K562 (cell line): ENCODE results near the gene SMG5. TPM values are rescaled to one million over a fixed set of nuclear protein-coding genes. Genes with fewer than 3 reads are reported as not detected.

Source experiments
- ARHGAP35 ChIP-seq: fragments of 450-650 bp; IDR thresholded peaks from 2 replicates; pipeline ENCODE4 v1.6.1; 2018; ENCODE audit not compliant: partially characterized antibody
- CGGBP1 ChIP-seq: fragments of 250-450 bp; sonication (Bioruptor Pico); IDR thresholded peaks from 2 replicates; pipeline ENCODE4 v1.9.0; 2021; ENCODE audit warnings: mild to moderate bottlenecking
- FOXA1 ChIP-seq: fragments of 450-650 bp; IDR thresholded peaks from 2 replicates; pipeline ENCODE4 v1.6.1; 2016; ENCODE audit warnings: mild to moderate bottlenecking, borderline replicate concordance
- KHSRP ChIP-seq: fragments of 450-650 bp; IDR thresholded peaks from 2 replicates; pipeline ENCODE4 v1.6.1; 2017
- NKRF ChIP-seq: fragments of 450-650 bp; IDR thresholded peaks from 2 replicates; pipeline ENCODE4 v1.6.1; 2016; ENCODE audit warnings: borderline replicate concordance
- PHTF2 ChIP-seq: fragments of 250-450 bp; sonication (Bioruptor Pico); IDR thresholded peaks from 2 replicates; pipeline ENCODE4 v1.5.0; 2021; ENCODE audit warnings: mild to moderate bottlenecking
- PRMT5 ChIP-seq: sonication (generic); formaldehyde crosslinking; IDR thresholded peaks from 2 replicates; pipeline ENCODE4 v1.5.0; 2020; ENCODE audit warnings: missing genetic modification reagents
- SUPT5H ChIP-seq: fragments of 450-650 bp; IDR thresholded peaks from 2 replicates; pipeline ENCODE4 v1.6.1; 2016
- TARDBP ChIP-seq: fragments of 450-650 bp; IDR thresholded peaks from 2 replicates; pipeline ENCODE4 v1.6.1; 2016
- U2AF1 ChIP-seq: fragments of 200-400 bp; formaldehyde crosslinking; optimal IDR thresholded peaks from 2 replicates; pipeline ENCODE3; 2017; ENCODE audit warnings: mild to moderate bottlenecking, low read depth, low read length, moderate library complexity
- ZNF143 ChIP-seq: sonication (generic); formaldehyde crosslinking; IDR thresholded peaks from 2 replicates; pipeline ENCODE4 v1.9.0; 2022; ENCODE audit warnings: mild to moderate bottlenecking, missing genetic modification reagents
- ZNF197 ChIP-seq: fragments of 200-800 bp; sonication (Bioruptor generic); IDR thresholded peaks from 2 replicates; pipeline ENCODE4 v1.6.1; 2016; ENCODE audit warnings: low read depth, missing genetic modification characterization, missing compliant biosample characterization
- polyA plus RNA-seq, 8 experiments: library from polyadenylated mRNA; depleted of rRNA in 4 of 8; stranded (reverse) in 5 of 8; unstranded in 3 of 8; fragments of >200 nt; fragmentation: Nextera tagmentation in 2 of 8; fragmentation: Illumina TruSeq in 1 of 8; extraction: Ambion mirVana in 2 of 8; extraction: Trizol in 1 of 8; gene quantifications; 2 replicates each; pipeline versions ENCODE4 v1.2.1 to v1.2.3, GENCODE V29; 2011 to 2014; ENCODE audit warnings: inconsistent platforms in 1 of 8, missing spikeins in 1 of 8
- total RNA-seq, 7 experiments: library from RNA; depleted of rRNA in 6 of 7; stranded (reverse); fragments of >200 nt in 6 of 7; fragmentation: Illumina TruSeq in 2 of 7; extraction: Trizol in 2 of 7; gene quantifications; 2 replicates each; pipeline versions ENCODE4 v1.2.1 to v1.2.3, GENCODE V29; 2011 to 2021; ENCODE audit warnings: low replicate concordance in 1 of 7
- TF ChIP-seq, protein P1 (sequence below), 2 experiments: IDR thresholded peaks in 1 of 2; conservative IDR thresholded peaks in 1 of 2; 2 replicates each; pipeline ENCODE4 v1.6.1; 2016; ENCODE audit warnings: low read depth in 2 of 2, mild to moderate bottlenecking in 1 of 2, missing compliant biosample characterization in 1 of 2, missing genetic modification characterization in 1 of 2, moderate library complexity in 1 of 2
- TF ChIP-seq, protein P2 (sequence below): fragments of 450-650 bp; formaldehyde crosslinking; IDR thresholded peaks from 2 replicates; pipeline ENCODE4 v1.4.0; 2020; ENCODE audit warnings: mild to moderate bottlenecking, moderate library complexity
- TF ChIP-seq, protein P3 (sequence below), 2 experiments: fragments of 450-650 bp in 1 of 2; IDR thresholded peaks; 2 replicates each; pipeline ENCODE4 v1.6.1; 2011 to 2017; ENCODE audit warnings: low read depth in 2 of 2, antibody characterized with exemption in 1 of 2, borderline replicate concordance in 1 of 2, low read length in 1 of 2, mild to moderate bottlenecking in 1 of 2, mixed read lengths in 1 of 2; ENCODE audit not compliant: control insufficient read depth in 1 of 2

Gene SMG5
- total and polyA plus RNA-seq, 9 of the 15 experiments (the other 6 are each of a cell fraction or from before 2014, with no cell fraction given), result 1.4 to 85.9 (median 53.0) TPM

DNA sequence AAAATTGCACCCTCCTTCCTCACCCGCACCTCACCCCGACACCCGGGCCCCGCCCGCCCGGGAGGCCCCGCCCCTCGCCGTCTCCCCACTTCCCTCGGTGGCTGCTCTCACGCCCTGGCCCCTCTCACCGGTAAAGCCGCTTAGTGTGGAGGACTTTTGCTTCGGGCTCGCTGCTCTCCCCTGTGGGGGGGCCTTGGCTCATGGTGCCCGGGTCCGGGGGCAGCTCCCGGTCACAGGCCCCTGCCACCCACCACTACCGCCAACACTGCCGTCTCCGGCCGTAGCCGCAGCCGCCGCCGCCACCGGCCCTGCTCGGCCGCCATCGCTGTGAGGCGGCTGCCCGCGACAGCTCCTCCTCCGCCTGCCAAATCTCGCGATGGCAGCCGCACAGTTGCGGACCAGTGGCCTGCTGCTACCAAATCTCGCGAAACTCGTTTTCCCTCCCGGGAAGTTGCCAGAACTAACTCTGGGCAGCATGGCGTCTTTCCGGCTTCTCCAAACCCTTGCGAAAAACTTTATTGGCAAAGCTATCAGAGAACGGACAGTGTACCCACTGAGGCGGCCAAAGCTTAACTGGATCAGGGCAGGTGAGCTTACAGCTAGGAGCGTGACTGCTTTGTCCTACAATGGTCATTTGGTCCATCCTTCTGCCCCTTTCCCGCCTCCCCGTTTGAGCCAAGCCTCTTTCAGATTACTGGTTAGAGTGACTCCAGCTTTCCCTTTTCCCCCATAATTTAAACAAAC, at the start of gene SMG5 (continued):
- no peak for TF ChIP-seq ZNF197
- TF ChIP-seq TARDBP, result 0 out of 2 replicates have a peak, but pooled peaks have one; percentile 36
- TF ChIP-seq, protein P1, sequence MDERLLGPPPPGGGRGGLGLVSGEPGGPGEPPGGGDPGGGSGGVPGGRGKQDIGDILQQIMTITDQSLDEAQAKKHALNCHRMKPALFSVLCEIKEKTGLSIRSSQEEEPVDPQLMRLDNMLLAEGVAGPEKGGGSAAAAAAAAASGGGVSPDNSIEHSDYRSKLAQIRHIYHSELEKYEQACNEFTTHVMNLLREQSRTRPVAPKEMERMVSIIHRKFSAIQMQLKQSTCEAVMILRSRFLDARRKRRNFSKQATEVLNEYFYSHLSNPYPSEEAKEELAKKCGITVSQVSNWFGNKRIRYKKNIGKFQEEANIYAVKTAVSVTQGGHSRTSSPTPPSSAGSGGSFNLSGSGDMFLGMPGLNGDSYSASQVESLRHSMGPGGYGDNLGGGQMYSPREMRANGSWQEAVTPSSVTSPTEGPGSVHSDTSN (CRISPR knock-in tag; IDR thresholded peaks at IDR 0.05; ENCODE audit: low read depth), result no peak
- TF ChIP-seq, protein P1 (tag; conservative IDR thresholded peaks at IDR 0.05; ENCODE audit: low read depth), result no peak
- TF ChIP-seq ZNF143 (CRISPR knock-in tag), result no peak
- TF ChIP-seq U2AF1, result no peak
- no peak for TF ChIP-seq PRMT5
- peak; percentile 65; the same call in 1 of the 2 replicates for TF ChIP-seq NKRF
- no peak for TF ChIP-seq PHTF2 (CRISPR knock-in tag)
- no peak for TF ChIP-seq CGGBP1 (CRISPR knock-in tag)
- no peak for TF ChIP-seq FOXA1
- TF ChIP-seq, protein P2, sequence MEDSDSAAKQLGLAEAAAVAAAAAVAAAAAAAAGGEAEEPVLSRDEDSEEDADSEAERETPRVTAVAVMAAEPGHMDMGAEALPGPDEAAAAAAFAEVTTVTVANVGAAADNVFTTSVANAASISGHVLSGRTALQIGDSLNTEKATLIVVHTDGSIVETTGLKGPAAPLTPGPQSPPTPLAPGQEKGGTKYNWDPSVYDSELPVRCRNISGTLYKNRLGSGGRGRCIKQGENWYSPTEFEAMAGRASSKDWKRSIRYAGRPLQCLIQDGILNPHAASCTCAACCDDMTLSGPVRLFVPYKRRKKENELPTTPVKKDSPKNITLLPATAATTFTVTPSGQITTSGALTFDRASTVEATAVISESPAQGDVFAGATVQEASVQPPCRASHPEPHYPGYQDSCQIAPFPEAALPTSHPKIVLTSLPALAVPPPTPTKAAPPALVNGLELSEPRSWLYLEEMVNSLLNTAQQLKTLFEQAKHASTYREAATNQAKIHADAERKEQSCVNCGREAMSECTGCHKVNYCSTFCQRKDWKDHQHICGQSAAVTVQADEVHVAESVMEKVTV (CRISPR knock-in tag), result no peak
- peak; percentile 99 for TF ChIP-seq SUPT5H
- no peak for TF ChIP-seq KHSRP
- TF ChIP-seq ARHGAP35, result peak; percentile 97
- TF ChIP-seq, protein P3, sequence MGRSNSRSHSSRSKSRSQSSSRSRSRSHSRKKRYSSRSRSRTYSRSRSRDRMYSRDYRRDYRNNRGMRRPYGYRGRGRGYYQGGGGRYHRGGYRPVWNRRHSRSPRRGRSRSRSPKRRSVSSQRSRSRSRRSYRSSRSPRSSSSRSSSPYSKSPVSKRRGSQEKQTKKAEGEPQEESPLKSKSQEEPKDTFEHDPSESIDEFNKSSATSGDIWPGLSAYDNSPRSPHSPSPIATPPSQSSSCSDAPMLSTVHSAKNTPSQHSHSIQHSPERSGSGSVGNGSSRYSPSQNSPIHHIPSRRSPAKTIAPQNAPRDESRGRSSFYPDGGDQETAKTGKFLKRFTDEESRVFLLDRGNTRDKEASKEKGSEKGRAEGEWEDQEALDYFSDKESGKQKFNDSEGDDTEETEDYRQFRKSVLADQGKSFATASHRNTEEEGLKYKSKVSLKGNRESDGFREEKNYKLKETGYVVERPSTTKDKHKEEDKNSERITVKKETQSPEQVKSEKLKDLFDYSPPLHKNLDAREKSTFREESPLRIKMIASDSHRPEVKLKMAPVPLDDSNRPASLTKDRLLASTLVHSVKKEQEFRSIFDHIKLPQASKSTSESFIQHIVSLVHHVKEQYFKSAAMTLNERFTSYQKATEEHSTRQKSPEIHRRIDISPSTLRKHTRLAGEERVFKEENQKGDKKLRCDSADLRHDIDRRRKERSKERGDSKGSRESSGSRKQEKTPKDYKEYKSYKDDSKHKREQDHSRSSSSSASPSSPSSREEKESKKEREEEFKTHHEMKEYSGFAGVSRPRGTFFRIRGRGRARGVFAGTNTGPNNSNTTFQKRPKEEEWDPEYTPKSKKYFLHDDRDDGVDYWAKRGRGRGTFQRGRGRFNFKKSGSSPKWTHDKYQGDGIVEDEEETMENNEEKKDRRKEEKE (IDR thresholded peaks at IDR 0.05; ENCODE audit: borderline replicate concordance in 1 of 2, control insufficient read depth in 1 of 2, low read depth in 2 of 2, low read length in 1 of 2), result no peak
